ENCODE measurements around the gene STK17B.
"Not testable (repeated sequence)": the region's sequence is repeated elsewhere in the genome, so short reads cannot be mapped to it uniquely, and the experiment has no call there.

GRCh38 chr2:196187175-196187700 lies 15.9 kb upstream of the STK17B start:
- not testable (repeated sequence) for TF ChIP-seq CTCF (optimal IDR thresholded peaks at IDR 0.05 in 1 of 3, IDR thresholded peaks at IDR 0.05 in 1 of 3, conservative IDR thresholded peaks at IDR 0.05 in 1 of 3; ENCODE audit: extremely low read depth in 1 of 3, insufficient read depth in 2 of 3, low read length in 3 of 3); EZH2 (IDR thresholded peaks at IDR 0.05; ENCODE audit: low read length)

Data from keratinocyte (primary cell).